Stimulated activated CD4-positive, alpha-beta T cell treated with anti-CD3 and anti-CD28 coated beads, Interleukin-4, amount 100 ng/mL, for 24 hours (primary cell): ENCODE results near the gene KLHL26.
"Not testable (repeated sequence)": the region's sequence is repeated elsewhere in the genome, so short reads cannot be mapped to it uniquely, and the experiment has no call there.

ENCODE experiments used
- DNase-seq: peaks from one replicate; pipeline ENCODE4 v3.0.0-alpha.2; 2020

Gene KLHL26

GRCh38 chr19:18636969-18637629, at the start of gene KLHL26:
KLHL26 (plus strand) TSS chr19:18637028; CDS start chr19:18637055, 27 bp downstream.
- no peak for DNase-seq

GRCh38 chr19:18587561-18587960, 49.3 kb upstream of the KLHL26 start:
- no peak for DNase-seq

- no peak for DNase-seq
Measured at GRCh38 chr19:18587962-18588610, 48.7 kb upstream of the KLHL26 start.

- DNase-seq, result peak; percentile 87
Measured at GRCh38 chr19:18588611-18589379, 48.0 kb upstream of the KLHL26 start, which contains the start of gene REX1BD. REX1BD (plus strand) TSS chr19:18588798; CDS start chr19:18588802, 4 bp downstream.

- peak; percentile 69 for DNase-seq
Measured at GRCh38 chr19:18589380-18590272, 47.2 kb upstream of the KLHL26 start.

- DNase-seq, result no peak
Measured at GRCh38 chr19:18590273-18591272, 46.3 kb upstream of the KLHL26 start.

GRCh38 chr19:18591735-18592385, 45.0 kb upstream of the KLHL26 start:
- DNase-seq, result no peak

GRCh38 chr19:18592732-18593131, 44.1 kb upstream of the KLHL26 start:
- not testable (repeated sequence) for DNase-seq

- DNase-seq, result no peak
Measured at GRCh38 chr19:18593367-18594095, 43.3 kb upstream of the KLHL26 start.

GRCh38 chr19:18594096-18594823, 42.6 kb upstream of the KLHL26 start:
- DNase-seq, result peak; percentile 78

- DNase-seq, result no peak
Measured at GRCh38 chr19:18594824-18595373, 41.9 kb upstream of the KLHL26 start.

- no peak for DNase-seq
Measured at GRCh38 chr19:18595475-18595874, 41.4 kb upstream of the KLHL26 start.

GRCh38 chr19:18596752-18597157, 40.1 kb upstream of the KLHL26 start:
- no peak for DNase-seq

GRCh38 chr19:18597809-18598660, 38.8 kb upstream of the KLHL26 start:
- no peak for DNase-seq

- no peak for DNase-seq
Measured at GRCh38 chr19:18599485-18599884, 37.3 kb upstream of the KLHL26 start.

- DNase-seq, result not testable (repeated sequence)
Measured at GRCh38 chr19:18600692-18601397, 36.0 kb upstream of the KLHL26 start.

GRCh38 chr19:18601875-18602274, 35.0 kb upstream of the KLHL26 start:
- no peak for DNase-seq
